Measurements from ENCODE around the gene RASL10B.
A peak's percentile ranks its signal among the peaks of the same experiment; 100 is the strongest.
"Not testable (repeated sequence)": the region's sequence is repeated elsewhere in the genome, so short reads cannot be mapped to it uniquely, and the experiment has no call there.

The RASL10B gene

GRCh38 chr17:35731239-35731916 lies at the start of gene RASL10B:
Gene RASL10B, plus strand, starts transcription at chr17:35731639. Its CDS starts 3,546 bp downstream, at chr17:35735185.
- DNase-seq (ENCODE audit: low read depth): peak; percentile 18

GRCh38 chr17:35683591-35683990 lies 47.8 kb upstream of the RASL10B start:
- DNase-seq (ENCODE audit: low read depth): no peak

GRCh38 chr17:35684055-35684802 lies 47.2 kb upstream of the RASL10B start:
- DNase-seq (ENCODE audit: low read depth): no peak

GRCh38 chr17:35692512-35693210 lies 38.8 kb upstream of the RASL10B start:
- DNase-seq (ENCODE audit: low read depth): no peak

GRCh38 chr17:35693662-35694061 lies 37.8 kb upstream of the RASL10B start:
- DNase-seq (ENCODE audit: low read depth): no peak

- no peak for DNase-seq (ENCODE audit: low read depth)
Observed at GRCh38 chr17:35694906-35695305, 36.5 kb upstream of the RASL10B start.

GRCh38 chr17:35695613-35696012 lies 35.8 kb upstream of the RASL10B start:
- no peak for DNase-seq (ENCODE audit: low read depth)

- DNase-seq (ENCODE audit: low read depth): no peak
Observed at GRCh38 chr17:35698800-35699199, 32.6 kb upstream of the RASL10B start.

GRCh38 chr17:35700150-35700549 lies 31.3 kb upstream of the RASL10B start:
- no peak for DNase-seq (ENCODE audit: low read depth)

- DNase-seq (ENCODE audit: low read depth): no peak
Observed at GRCh38 chr17:35701491-35701890, 29.9 kb upstream of the RASL10B start.

GRCh38 chr17:35703308-35703707 lies 28.1 kb upstream of the RASL10B start:
- not testable (repeated sequence) for DNase-seq (ENCODE audit: low read depth)

- DNase-seq (ENCODE audit: low read depth): no peak
Observed at GRCh38 chr17:35705230-35705629, 26.2 kb upstream of the RASL10B start.

GRCh38 chr17:35705705-35706104 lies 25.7 kb upstream of the RASL10B start:
- no peak for DNase-seq (ENCODE audit: low read depth)

- no peak for DNase-seq (ENCODE audit: low read depth)
Observed at GRCh38 chr17:35708149-35708548, 23.3 kb upstream of the RASL10B start.

GRCh38 chr17:35708951-35709350 lies 22.5 kb upstream of the RASL10B start:
- no peak for DNase-seq (ENCODE audit: low read depth)

GRCh38 chr17:35709874-35710273 lies 21.6 kb upstream of the RASL10B start:
- no peak for DNase-seq (ENCODE audit: low read depth)

- DNase-seq (ENCODE audit: low read depth): no peak
Observed at GRCh38 chr17:35710950-35711349, 20.5 kb upstream of the RASL10B start.

- no peak for DNase-seq (ENCODE audit: low read depth)
Observed at GRCh38 chr17:35713069-35713728, 18.2 kb upstream of the RASL10B start.

GRCh38 chr17:35714988-35715387 lies 16.5 kb upstream of the RASL10B start:
- no peak for DNase-seq (ENCODE audit: low read depth)

- no peak for DNase-seq (ENCODE audit: low read depth)
Observed at GRCh38 chr17:35715416-35715815, 16.0 kb upstream of the RASL10B start.

GRCh38 chr17:35716173-35716572 lies 15.3 kb upstream of the RASL10B start:
- DNase-seq (ENCODE audit: low read depth): no peak

- no peak for DNase-seq (ENCODE audit: low read depth)
Observed at GRCh38 chr17:35716897-35717465, 14.5 kb upstream of the RASL10B start.

Data from activated T-helper 1 cell treated with Interleukin-2 at 50 U/mL for 16 hours (primary cell).